ENCODE measurements around the gene GOLT1B. TPM values are rescaled to one million over a fixed set of nuclear protein-coding genes. Genes with fewer than 3 reads are reported as not detected.

The GOLT1B gene
- total RNA-seq, 1 experiment from 2014 or later: 31.4 TPM

DNA sequence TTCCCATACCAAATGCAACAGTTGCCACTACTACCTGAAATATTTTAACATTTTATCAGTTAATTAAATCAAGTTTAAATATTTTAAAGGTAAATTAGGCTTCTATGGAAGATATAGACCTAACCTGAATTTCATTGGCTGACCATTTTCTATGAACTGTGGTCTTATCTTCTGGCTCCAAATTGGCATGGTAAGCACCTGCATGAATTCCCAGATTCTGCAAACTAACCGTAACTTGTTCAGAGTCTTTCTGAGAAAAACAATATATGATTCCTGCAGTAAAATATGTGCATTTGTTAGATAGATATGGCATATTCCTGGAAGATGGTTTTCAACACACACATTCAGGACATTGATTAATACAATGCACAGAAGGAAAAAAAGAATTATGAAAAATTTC lies 26.0 kb upstream of the GOLT1B start:
- intact Hi-C loops (cut with micrococcal nuclease; ENCODE audit: unreplicated experiment): no loop called here
- ChIA-PET CTCF (no interaction called here), POLR2A (ENCODE audit: low non-redundant PET) (no interaction called here)
- Histone ChIP-seq H3K27ac (ENCODE audit: low read depth, low read length, poor library complexity, severe bottlenecking) (no peak overlapping the region), H3K4me3 (ENCODE audit: low read depth, low read length, poor library complexity, severe bottlenecking) (no peak overlapping the region), H3K4me1 (ENCODE audit: insufficient read depth, low read length, poor library complexity, severe bottlenecking) (no peaks in the 10 kb centered on the region), H3K36me3 (ENCODE audit: insufficient read depth, low read length, poor library complexity, severe bottlenecking) (peaks cover 50% of the 10 kb centered on the region), H3K9me3 (ENCODE audit: low read depth, low read length, poor library complexity, severe bottlenecking) (no peaks in the 10 kb centered on the region), H3K27me3 (replicated peaks; ENCODE audit: insufficient read depth, low read depth, low read length, poor library complexity) (no peaks in the 10 kb centered on the region)
- DNase-seq (ENCODE audit: low spot score): no peak
- no TSS peak for BruUV-seq (replicated peaks)
- TF ChIP-seq EZH2 (IDR thresholded peaks at IDR 0.05; ENCODE audit: borderline replicate concordance, low read depth, low read length, poor library complexity, severe bottlenecking): no peak
- TF ChIP-seq, protein P1, sequence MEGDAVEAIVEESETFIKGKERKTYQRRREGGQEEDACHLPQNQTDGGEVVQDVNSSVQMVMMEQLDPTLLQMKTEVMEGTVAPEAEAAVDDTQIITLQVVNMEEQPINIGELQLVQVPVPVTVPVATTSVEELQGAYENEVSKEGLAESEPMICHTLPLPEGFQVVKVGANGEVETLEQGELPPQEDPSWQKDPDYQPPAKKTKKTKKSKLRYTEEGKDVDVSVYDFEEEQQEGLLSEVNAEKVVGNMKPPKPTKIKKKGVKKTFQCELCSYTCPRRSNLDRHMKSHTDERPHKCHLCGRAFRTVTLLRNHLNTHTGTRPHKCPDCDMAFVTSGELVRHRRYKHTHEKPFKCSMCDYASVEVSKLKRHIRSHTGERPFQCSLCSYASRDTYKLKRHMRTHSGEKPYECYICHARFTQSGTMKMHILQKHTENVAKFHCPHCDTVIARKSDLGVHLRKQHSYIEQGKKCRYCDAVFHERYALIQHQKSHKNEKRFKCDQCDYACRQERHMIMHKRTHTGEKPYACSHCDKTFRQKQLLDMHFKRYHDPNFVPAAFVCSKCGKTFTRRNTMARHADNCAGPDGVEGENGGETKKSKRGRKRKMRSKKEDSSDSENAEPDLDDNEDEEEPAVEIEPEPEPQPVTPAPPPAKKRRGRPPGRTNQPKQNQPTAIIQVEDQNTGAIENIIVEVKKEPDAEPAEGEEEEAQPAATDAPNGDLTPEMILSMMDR (conservative IDR thresholded peaks at IDR 0.05; ENCODE audit: low read depth, low read length): no peak

DNA sequence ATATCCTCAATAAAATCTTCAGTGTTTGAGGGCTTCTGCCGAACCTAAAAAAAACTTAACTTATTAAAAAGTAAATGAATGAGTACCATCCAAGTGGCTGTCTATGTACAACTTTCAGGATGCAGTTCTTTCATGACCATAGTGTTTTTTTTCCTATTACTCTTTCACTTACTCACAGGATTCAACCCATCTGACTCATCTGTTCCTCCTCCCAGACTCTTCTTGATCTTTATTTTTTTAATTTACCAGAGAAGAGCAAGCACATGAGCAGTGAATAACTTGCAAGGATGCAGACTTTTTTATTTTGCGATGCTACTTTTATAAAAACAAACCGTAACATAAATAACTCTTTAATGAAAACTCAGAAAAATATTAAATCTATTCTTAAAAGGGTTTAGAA lies 24.6 kb upstream of the GOLT1B start:
- no peaks in the 10 kb centered on the region for H3K4me1 ChIP-seq (ENCODE audit: insufficient read depth, low read length, poor library complexity, severe bottlenecking)
- BruUV-seq (replicated peaks): no TSS peak
- no peak overlapping the region for H3K4me3 ChIP-seq (ENCODE audit: low read depth, low read length, poor library complexity, severe bottlenecking)
- no peak for DNase-seq (ENCODE audit: low spot score)
- H3K27ac ChIP-seq (ENCODE audit: low read depth, low read length, poor library complexity, severe bottlenecking): no peak overlapping the region
- CTCF ChIA-PET: no interaction called here
- POLR2A ChIA-PET (ENCODE audit: low non-redundant PET): no interaction called here
- TF ChIP-seq, protein P1 (conservative IDR thresholded peaks at IDR 0.05; ENCODE audit: low read depth, low read length): no peak
- no peak for TF ChIP-seq EZH2 (IDR thresholded peaks at IDR 0.05; ENCODE audit: borderline replicate concordance, low read depth, low read length, poor library complexity, severe bottlenecking)
- H3K9me3 ChIP-seq (ENCODE audit: low read depth, low read length, poor library complexity, severe bottlenecking): no peaks in the 10 kb centered on the region
- no peaks in the 10 kb centered on the region for H3K27me3 ChIP-seq (replicated peaks; ENCODE audit: insufficient read depth, low read depth, low read length, poor library complexity)
- intact Hi-C loops (cut with micrococcal nuclease; ENCODE audit: unreplicated experiment): no loop called here
- peaks cover 42% of the 10 kb centered on the region for H3K36me3 ChIP-seq (ENCODE audit: insufficient read depth, low read length, poor library complexity, severe bottlenecking)

DNA sequence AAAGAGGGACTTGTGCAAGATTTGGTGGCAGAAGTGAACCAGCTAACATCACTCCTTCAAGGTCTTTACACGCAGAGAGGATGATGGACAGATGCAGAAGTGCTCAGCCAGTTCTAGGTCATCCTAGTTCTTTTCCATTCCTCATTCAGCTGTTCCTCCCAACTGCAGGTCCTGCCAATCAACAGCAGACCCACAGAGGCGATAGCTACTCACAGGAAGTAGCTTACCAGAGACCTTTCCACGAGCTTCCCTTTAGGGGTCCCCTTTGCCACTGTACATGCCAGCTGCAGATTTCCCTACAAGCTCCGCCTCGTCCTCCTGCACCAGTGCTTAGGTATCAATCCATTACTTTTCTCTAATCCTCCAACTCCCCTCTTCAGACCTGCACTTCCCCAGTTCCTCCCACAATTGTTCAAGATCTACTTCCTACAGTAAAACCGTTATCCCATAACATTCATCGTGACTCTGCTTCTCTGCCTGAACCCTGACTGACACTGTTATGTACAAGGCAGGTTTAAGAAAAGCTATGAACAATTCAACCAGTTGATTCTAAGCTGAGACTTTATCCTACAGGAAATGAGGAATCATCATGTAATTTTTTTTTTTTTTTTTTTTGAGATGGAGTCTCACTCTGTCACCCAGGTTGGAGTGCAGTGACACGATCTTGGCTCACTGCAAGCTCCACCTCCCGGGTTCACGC lies 22.7 kb upstream of the GOLT1B start:
- no peak overlapping the region for H3K4me3 ChIP-seq (ENCODE audit: low read depth, low read length, poor library complexity, severe bottlenecking)
- H3K36me3 ChIP-seq (ENCODE audit: insufficient read depth, low read length, poor library complexity, severe bottlenecking): peaks cover 40% of the 10 kb centered on the region
- intact Hi-C loops (cut with micrococcal nuclease; ENCODE audit: unreplicated experiment): no loop called here
- ChIA-PET POLR2A (ENCODE audit: low non-redundant PET) (no interaction called here), CTCF (interaction anchor here (0.6 kb wide), 1 partner anchor 180 kb away, joined by 3 read pairs; no protein-coding TSS in a partner anchor)
- no peaks in the 10 kb centered on the region for H3K9me3 ChIP-seq (ENCODE audit: low read depth, low read length, poor library complexity, severe bottlenecking)
- no peaks in the 10 kb centered on the region for H3K4me1 ChIP-seq (ENCODE audit: insufficient read depth, low read length, poor library complexity, severe bottlenecking)
- no TSS peak for BruUV-seq (replicated peaks)
- no peaks in the 10 kb centered on the region for H3K27me3 ChIP-seq (replicated peaks; ENCODE audit: insufficient read depth, low read depth, low read length, poor library complexity)
- no peak for DNase-seq (ENCODE audit: low spot score)
- no peak overlapping the region for H3K27ac ChIP-seq (ENCODE audit: low read depth, low read length, poor library complexity, severe bottlenecking)
- TF ChIP-seq EZH2 (IDR thresholded peaks at IDR 0.05; ENCODE audit: borderline replicate concordance, low read depth, low read length, poor library complexity, severe bottlenecking): no peak
- TF ChIP-seq, protein P1 (conservative IDR thresholded peaks at IDR 0.05; ENCODE audit: low read depth, low read length): no peak

Data from A673 (cell line).